Mucosa of rectum (tissue), 2 donors: ENCODE results near the gene NAGS.
"Not testable (repeated sequence)": the region's sequence is repeated elsewhere in the genome, so short reads cannot be mapped to it uniquely, and the experiment has no call there.

ENCODE experiments used
- H3K27ac ChIP-seq, 2 donors: one replicate each; pipeline ENCODE4 v1.7.0; 2013; ENCODE audit warnings: inconsistent platforms in 2 of 2, low read depth in 2 of 2, low read length in 2 of 2
- H3K27me3 ChIP-seq, 2 donors: one replicate each; pipeline ENCODE4 v1.7.0; 2013; ENCODE audit warnings: low read length in 2 of 2; ENCODE audit not compliant: control insufficient read depth in 2 of 2, insufficient read depth in 2 of 2
- H3K36me3 ChIP-seq, 2 donors: one replicate each; pipeline ENCODE4 v1.7.0; 2013; ENCODE audit warnings: low read length in 2 of 2; ENCODE audit not compliant: control insufficient read depth in 2 of 2, insufficient read depth in 2 of 2
- H3K4me1 ChIP-seq, 2 donors: one replicate each; pipeline ENCODE4 v1.7.0; 2013; ENCODE audit warnings: low read length in 2 of 2, mild to moderate bottlenecking in 1 of 2; ENCODE audit not compliant: control insufficient read depth in 2 of 2, insufficient read depth in 2 of 2
- H3K4me3 ChIP-seq, 2 donors: one replicate each; pipeline ENCODE4 v1.7.0; 2013; ENCODE audit warnings: low read length in 2 of 2
- H3K9ac ChIP-seq, 2 donors: one replicate each; pipeline ENCODE4 v1.7.0; 2013; ENCODE audit warnings: low read length in 2 of 2, low read depth in 1 of 2, mild to moderate bottlenecking in 1 of 2
- H3K9me3 ChIP-seq, 2 donors: one replicate each; pipeline ENCODE4 v1.7.0; 2013; ENCODE audit warnings: low read length in 2 of 2; ENCODE audit not compliant: control insufficient read depth in 2 of 2
- donor health status: healthy.
- donor health status: Normal muscosa, but diverticular disease.

The NAGS gene

GRCh38 chr17:44021227-44021626, 16.8 kb downstream of the NAGS start:
- H3K4me3 ChIP-seq, H3K27me3 ChIP-seq, H3K9ac ChIP-seq, H3K9me3 ChIP-seq, H3K27ac ChIP-seq, H3K36me3 ChIP-seq, H3K4me1 ChIP-seq: not testable (repeated sequence)

GRCh38 chr17:44022246-44022645, 17.8 kb downstream of the NAGS start:
- Histone ChIP-seq H3K36me3 (peaks cover 3 to 4% of the 10 kb centered on the region in 2 donors), H3K27ac (no peak overlapping the region), H3K9me3 (no peaks in the 10 kb centered on the region), H3K4me3 (no peak overlapping the region), H3K27me3 (no peaks in the 10 kb centered on the region), H3K9ac (no peak overlapping the region), H3K4me1 (no peaks in the 10 kb centered on the region)

DNA sequence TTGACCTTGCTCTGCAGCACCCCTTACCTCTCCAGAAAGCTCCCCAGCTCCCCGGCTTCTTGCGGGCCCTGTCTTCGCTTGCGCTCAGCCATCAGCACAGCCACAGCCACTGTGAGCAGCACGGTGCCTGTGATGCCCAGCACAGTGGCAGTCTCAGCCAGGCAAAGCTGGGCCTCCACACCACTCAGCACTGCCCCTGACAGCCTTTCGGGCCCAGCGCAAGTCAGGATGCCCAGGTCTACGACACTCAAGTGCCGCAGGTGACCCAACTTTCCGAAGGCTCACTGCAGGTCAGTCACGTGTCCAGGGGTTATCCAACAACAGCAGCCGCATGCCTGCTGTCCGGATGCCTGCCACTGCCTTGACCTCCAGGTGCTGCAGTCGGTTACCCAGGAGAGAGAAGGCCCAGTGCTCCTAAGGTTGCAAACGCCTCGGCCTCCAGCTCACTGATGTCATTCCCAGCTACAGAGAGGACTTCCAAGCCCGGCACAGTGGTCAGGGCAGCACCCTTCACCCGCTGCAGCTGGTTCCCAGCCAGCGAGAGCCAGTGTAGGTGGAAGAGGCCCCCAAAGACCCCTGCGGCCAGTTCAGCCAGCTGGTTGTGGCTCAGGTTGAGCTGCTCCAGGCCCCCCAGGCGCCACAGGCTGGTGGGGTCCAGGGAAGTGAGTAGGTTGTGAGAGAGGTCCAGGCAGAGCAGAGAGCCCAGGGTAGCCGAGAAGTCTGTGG, 19.3 kb downstream of the NAGS start:
- H3K4me1 ChIP-seq = no peaks in the 10 kb centered on the region
- H3K9me3 ChIP-seq = no peaks in the 10 kb centered on the region
- H3K9ac ChIP-seq = no peak overlapping the region
- peaks cover 3 to 7% of the 10 kb centered on the region in 2 donors for H3K36me3 ChIP-seq
- no peak overlapping the region for H3K4me3 ChIP-seq
- no peak overlapping the region for H3K27ac ChIP-seq
- no peaks in the 10 kb centered on the region for H3K27me3 ChIP-seq

DNA sequence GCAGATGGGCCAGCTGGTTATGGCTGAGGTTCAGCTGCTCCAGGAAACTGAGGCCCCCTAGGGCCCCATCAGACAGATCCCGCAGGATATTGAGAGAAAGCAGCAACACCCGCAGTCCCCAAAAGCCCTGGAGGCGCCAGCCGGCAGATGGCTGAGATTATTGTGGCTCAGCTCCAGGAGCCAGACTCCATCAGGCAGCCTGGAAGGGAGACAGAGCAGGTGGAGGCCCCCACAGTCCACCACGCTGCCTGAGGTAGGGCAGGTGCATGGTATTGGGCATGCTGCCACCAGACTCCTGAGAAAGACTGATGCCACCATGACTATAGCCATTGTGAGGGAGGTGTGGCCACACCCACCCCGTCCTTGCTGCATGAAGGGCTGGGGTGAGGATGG, 19.8 kb downstream of the NAGS start:
- H3K27ac ChIP-seq = no peak overlapping the region
- H3K9me3 ChIP-seq = no peaks in the 10 kb centered on the region
- no peak overlapping the region for H3K9ac ChIP-seq
- H3K4me3 ChIP-seq = no peak overlapping the region
- H3K36me3 ChIP-seq = peaks cover 3 to 12% of the 10 kb centered on the region in 2 donors
- no peaks in the 10 kb centered on the region for H3K27me3 ChIP-seq
- no peaks in the 10 kb centered on the region for H3K4me1 ChIP-seq

GRCh38 chr17:44024853-44025252, 20.4 kb downstream of the NAGS start:
- Histone ChIP-seq H3K36me3 (peaks cover 3 to 12% of the 10 kb centered on the region in 2 donors), H3K9me3 (no peaks in the 10 kb centered on the region), H3K4me1 (no peaks in the 10 kb centered on the region), H3K4me3 (no peak overlapping the region), H3K9ac (no peak overlapping the region), H3K27ac (no peak overlapping the region), H3K27me3 (no peaks in the 10 kb centered on the region)

DNA sequence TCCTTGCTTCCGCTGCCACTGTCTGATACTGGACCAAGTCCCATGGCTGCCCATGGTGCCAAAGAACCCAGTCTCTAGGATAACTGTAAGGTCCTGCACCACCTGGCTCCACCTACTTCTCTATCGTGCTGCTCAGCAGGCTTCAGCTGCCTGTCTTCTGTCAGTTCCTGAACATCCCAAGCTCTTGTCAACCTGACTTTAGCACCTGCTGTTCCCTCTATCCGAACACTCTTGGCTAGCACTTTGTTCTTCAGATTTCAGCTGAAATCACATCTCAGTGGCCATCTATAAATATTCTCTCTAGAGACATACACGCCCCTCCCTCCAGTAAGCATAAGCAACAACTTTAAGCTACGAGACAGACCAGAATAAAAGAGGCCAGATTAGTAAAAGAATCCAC, 25.3 kb downstream of the NAGS start:
- no peak overlapping the region for H3K4me3 ChIP-seq
- H3K27me3 ChIP-seq = no peaks in the 10 kb centered on the region
- H3K9me3 ChIP-seq = no peaks in the 10 kb centered on the region
- no peaks in the 10 kb centered on the region for H3K4me1 ChIP-seq
- peaks cover 14 to 28% of the 10 kb centered on the region in 2 donors for H3K36me3 ChIP-seq
- H3K9ac ChIP-seq = no peak overlapping the region
- H3K27ac ChIP-seq = no peak overlapping the region

DNA sequence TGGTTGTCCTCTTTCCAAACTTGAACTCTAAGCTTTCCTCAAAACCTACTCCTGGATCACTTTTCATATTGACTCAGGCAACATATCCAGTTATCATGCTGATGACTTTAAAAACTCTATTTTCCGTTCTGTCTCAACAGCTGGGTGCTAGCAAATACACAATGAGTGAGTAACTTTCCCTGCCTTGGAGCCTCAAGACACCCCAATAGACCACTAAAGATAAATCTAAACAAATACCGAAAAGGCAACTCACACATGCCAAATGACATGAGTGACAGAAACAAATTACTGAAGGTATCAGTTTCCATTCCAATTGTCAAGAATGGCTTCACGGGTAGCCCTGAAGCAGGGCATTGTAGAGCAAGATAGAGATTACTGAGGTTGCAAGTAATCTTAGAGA, 26.1 kb downstream of the NAGS start:
- Histone ChIP-seq H3K9ac (no peak overlapping the region), H3K4me3 (no peak overlapping the region), H3K9me3 (no peaks in the 10 kb centered on the region), H3K36me3 (peaks cover 14 to 28% of the 10 kb centered on the region in 2 donors), H3K27me3 (no peaks in the 10 kb centered on the region), H3K4me1 (no peaks in the 10 kb centered on the region), H3K27ac (no peak overlapping the region)

- Histone ChIP-seq H3K4me1 (no peaks in the 10 kb centered on the region), H3K27ac (no peak overlapping the region), H3K9me3 (no peaks in the 10 kb centered on the region), H3K36me3 (peaks cover 37 to 45% of the 10 kb centered on the region in 2 donors), H3K9ac (no peak overlapping the region), H3K27me3 (no peaks in the 10 kb centered on the region), H3K4me3 (no peak overlapping the region)
Measured at GRCh38 chr17:44033861-44034408, 29.5 kb downstream of the NAGS start.

GRCh38 chr17:44034688-44035087, 30.3 kb downstream of the NAGS start:
- H3K4me1 ChIP-seq, H3K4me3 ChIP-seq, H3K9ac ChIP-seq, H3K27me3 ChIP-seq, H3K9me3 ChIP-seq, H3K27ac ChIP-seq: not testable (repeated sequence)
- H3K36me3 ChIP-seq = peaks cover 38 to 42% of the 10 kb centered on the region in 2 donors

DNA sequence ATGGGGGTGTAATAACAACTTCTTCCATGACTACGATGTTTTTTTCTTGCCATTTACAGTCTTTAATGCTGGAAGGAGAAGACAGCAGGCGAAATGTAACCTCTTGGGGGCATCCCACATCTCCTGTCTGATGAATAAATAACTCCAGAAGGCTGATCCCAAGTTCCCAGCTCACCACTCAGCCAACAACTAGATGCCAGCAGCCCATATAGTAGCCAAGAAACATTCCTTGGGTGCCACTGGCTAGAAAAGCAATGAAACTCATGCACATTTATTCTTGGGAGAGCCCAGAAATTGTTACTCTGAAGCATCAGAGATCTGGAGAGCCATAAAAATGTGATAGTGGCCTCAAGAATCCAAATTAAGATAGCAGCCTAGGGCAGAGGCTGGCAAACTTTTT, 33.0 kb downstream of the NAGS start:
- no peak overlapping the region for H3K9ac ChIP-seq
- no peak overlapping the region for H3K27ac ChIP-seq
- no peaks in the 10 kb centered on the region for H3K27me3 ChIP-seq

More for the DNA sequence above, 33.0 kb downstream of the NAGS start:
- Histone ChIP-seq H3K4me3 (no peak overlapping the region), H3K4me1 (no peaks in the 10 kb centered on the region), H3K36me3 (peaks cover 37 to 40% of the 10 kb centered on the region in 2 donors), H3K9me3 (no peaks in the 10 kb centered on the region)
